Measurements from ENCODE around the gene LIPC. TPM values are rescaled to one million over a fixed set of nuclear protein-coding genes. Genes with fewer than 3 reads are reported as not detected.

The LIPC gene
- total RNA-seq, 2 donors from 2014 or later = not detected

DNA sequence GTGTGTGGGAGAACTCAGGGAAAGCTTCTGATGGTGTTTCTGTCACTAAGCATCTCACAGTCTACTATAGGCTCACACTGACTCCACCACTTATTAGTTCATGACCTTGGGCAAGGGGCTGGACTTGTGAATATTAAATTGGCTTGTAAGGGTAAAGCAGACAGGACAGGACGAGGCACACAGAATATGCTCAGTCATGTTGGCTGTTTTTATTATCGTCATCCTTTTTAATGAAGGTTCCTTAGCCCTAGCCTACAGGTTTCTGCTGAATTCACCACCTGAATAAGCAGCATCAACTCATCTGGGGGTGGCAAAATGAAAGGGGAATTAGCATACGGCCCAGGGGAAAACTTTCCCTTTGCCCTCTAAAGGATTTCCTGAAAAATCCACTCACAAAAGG, 39.6 kb upstream of the LIPC start:
- no peak for DNase-seq (ENCODE audit: low spot score)
- Histone ChIP-seq H3K36me3 (no peaks in the 10 kb centered on the region), H3K4me3 (no peak overlapping the region), H3K27me3 (replicated peaks; ENCODE audit: insufficient read depth) (no peaks in the 10 kb centered on the region), H3K27ac (no peak overlapping the region), H3K9me3 (no peaks in the 10 kb centered on the region), H3K4me1 (ENCODE audit: control insufficient read depth in 1 of 2, low read depth in 2 of 2) (no peaks in the 10 kb centered on the region)
- TF ChIP-seq, protein P1, sequence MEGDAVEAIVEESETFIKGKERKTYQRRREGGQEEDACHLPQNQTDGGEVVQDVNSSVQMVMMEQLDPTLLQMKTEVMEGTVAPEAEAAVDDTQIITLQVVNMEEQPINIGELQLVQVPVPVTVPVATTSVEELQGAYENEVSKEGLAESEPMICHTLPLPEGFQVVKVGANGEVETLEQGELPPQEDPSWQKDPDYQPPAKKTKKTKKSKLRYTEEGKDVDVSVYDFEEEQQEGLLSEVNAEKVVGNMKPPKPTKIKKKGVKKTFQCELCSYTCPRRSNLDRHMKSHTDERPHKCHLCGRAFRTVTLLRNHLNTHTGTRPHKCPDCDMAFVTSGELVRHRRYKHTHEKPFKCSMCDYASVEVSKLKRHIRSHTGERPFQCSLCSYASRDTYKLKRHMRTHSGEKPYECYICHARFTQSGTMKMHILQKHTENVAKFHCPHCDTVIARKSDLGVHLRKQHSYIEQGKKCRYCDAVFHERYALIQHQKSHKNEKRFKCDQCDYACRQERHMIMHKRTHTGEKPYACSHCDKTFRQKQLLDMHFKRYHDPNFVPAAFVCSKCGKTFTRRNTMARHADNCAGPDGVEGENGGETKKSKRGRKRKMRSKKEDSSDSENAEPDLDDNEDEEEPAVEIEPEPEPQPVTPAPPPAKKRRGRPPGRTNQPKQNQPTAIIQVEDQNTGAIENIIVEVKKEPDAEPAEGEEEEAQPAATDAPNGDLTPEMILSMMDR (IDR thresholded peaks at IDR 0.05) = no peak
- no peak for ATAC-seq (ENCODE audit: insufficient number of reproducible peaks, low FRiP score, low read depth)

DNA sequence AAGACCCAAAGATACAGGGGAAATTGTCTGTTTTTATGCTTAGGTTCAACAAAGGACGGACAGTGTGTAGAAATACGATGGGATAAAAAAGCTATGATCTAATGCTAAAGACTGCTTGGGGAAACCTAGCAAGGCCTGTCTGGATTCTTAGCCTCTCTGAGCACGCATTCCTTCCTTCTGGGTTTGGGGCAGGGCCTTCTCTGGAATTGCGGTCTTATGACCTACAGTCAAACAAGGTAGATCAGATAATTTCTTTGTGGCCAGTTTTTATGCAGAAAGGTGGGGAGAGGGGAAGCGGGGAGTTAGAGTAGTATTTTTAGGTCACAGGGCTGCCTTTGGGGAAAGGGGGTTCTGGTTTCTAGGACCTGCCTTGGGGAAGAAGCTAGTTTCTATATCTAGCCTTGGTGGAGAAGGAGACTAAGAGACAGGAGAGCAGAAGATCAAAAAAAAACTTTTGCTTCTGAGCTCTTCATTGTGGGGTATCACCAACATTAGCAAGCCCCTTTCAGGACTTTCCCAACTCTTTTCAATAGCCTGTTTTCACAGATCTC, 39.1 kb upstream of the LIPC start:
- Histone ChIP-seq H3K27ac (no peak overlapping the region), H3K4me3 (no peak overlapping the region), H3K9me3 (no peaks in the 10 kb centered on the region), H3K4me1 (ENCODE audit: control insufficient read depth in 1 of 2, low read depth in 2 of 2) (no peaks in the 10 kb centered on the region), H3K27me3 (replicated peaks; ENCODE audit: insufficient read depth) (no peaks in the 10 kb centered on the region), H3K36me3 (no peaks in the 10 kb centered on the region)
- TF ChIP-seq, protein P1 (IDR thresholded peaks at IDR 0.05) = no peak
- ATAC-seq (ENCODE audit: insufficient number of reproducible peaks, low FRiP score, low read depth) (no peak), DNase-seq (ENCODE audit: low spot score) (no peak)

DNA sequence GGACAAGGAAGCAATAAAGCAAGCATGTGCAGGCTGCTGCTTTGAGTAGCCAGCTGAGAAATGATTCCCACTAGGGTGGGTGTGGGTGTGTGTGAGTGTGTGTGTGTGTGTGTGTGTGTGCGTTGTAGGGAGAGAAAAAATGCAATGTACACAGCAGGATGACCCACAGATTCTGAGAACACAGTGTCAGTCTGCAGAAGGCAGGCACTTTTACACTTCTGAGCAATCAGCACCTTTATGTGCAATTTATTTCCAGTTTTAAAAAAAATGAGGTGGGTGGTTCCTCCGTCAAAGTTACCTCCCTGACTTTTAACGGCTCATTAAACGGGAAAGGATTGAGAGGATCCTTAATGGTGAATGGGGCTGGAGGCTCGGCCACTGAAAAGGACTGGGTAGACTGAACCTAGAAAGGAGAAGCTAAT, 38.5 kb upstream of the LIPC start:
- ATAC-seq (ENCODE audit: insufficient number of reproducible peaks, low FRiP score, low read depth) (no peak), DNase-seq (ENCODE audit: low spot score) (no peak)
- TF ChIP-seq, protein P1 (IDR thresholded peaks at IDR 0.05) = no peak
- H3K27me3 ChIP-seq (replicated peaks; ENCODE audit: insufficient read depth) = no peaks in the 10 kb centered on the region
- no peak overlapping the region for H3K27ac ChIP-seq
- no peaks in the 10 kb centered on the region for H3K4me1 ChIP-seq (ENCODE audit: control insufficient read depth in 1 of 2, low read depth in 2 of 2)
- H3K9me3 ChIP-seq = no peaks in the 10 kb centered on the region
- no peaks in the 10 kb centered on the region for H3K36me3 ChIP-seq
- no peak overlapping the region for H3K4me3 ChIP-seq

DNA sequence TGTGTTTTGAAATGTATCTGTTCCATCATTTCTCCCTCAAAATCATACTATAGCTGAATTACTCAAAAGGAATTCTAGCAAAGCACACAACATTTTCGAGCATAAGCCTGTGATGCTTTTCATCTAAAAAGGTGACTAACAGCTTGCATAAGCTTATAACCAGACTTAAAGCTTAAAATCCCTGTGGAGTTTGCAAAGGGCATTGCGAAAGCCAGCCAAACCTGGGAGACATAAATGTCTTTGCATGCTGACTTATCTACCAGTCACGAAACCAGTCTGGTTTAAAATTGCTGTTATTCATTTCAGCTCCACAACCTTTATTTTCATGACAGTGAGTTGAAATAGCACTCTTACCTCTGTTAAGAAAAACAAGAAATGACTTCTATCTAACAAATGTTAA, 35.6 kb upstream of the LIPC start:
- ATAC-seq (ENCODE audit: insufficient number of reproducible peaks, low FRiP score, low read depth) (no peak), DNase-seq (ENCODE audit: low spot score) (no peak)
- Histone ChIP-seq H3K36me3 (no peaks in the 10 kb centered on the region), H3K27ac (no peak overlapping the region), H3K4me1 (ENCODE audit: control insufficient read depth in 1 of 2, low read depth in 2 of 2) (no peaks in the 10 kb centered on the region), H3K9me3 (no peaks in the 10 kb centered on the region), H3K27me3 (replicated peaks; ENCODE audit: insufficient read depth) (no peaks in the 10 kb centered on the region), H3K4me3 (no peak overlapping the region)
- TF ChIP-seq, protein P1 (IDR thresholded peaks at IDR 0.05) = no peak

DNA sequence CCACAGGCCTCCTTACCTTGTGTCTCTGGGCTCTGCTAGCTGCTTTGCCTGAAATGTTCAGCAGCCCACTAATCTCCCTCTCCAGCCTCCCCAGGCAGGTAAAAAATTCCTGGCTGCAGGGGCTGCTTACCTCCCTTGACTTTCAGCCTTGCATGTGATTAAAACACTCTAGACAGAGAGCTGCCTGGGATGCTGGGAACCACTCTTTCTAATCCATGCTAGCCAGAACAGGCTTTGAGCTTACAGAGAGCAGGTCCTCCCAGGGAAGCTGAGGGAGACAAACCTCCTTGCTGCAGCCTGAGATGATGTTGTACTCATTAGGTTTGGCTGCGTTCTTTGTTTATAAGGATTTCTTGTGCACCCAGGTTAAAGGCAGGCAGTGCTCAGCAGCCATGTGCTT, 33.7 kb upstream of the LIPC start:
- TF ChIP-seq, protein P1 (IDR thresholded peaks at IDR 0.05) = no peak

More for the DNA sequence above, 33.7 kb upstream of the LIPC start:
- no peaks in the 10 kb centered on the region for H3K36me3 ChIP-seq
- no peak for ATAC-seq (ENCODE audit: insufficient number of reproducible peaks, low FRiP score, low read depth)
- H3K4me3 ChIP-seq = no peak overlapping the region
- no peak overlapping the region for H3K27ac ChIP-seq
- no peaks in the 10 kb centered on the region for H3K27me3 ChIP-seq (replicated peaks; ENCODE audit: insufficient read depth)
- H3K4me1 ChIP-seq (ENCODE audit: control insufficient read depth in 1 of 2, low read depth in 2 of 2) = no peaks in the 10 kb centered on the region
- no peak for DNase-seq (ENCODE audit: low spot score)
- H3K9me3 ChIP-seq = no peaks in the 10 kb centered on the region

All from thoracic aorta (tissue), 2 donors.